GM18499 (cell line): Measurements from ENCODE around the gene ATXN7L3.
"Not testable (repeated sequence)": the region's sequence is repeated elsewhere in the genome, so short reads cannot be mapped to it uniquely, and the experiment has no call there.

Source experiments
- ATAC-seq: cut with Tn5 transposase; IDR thresholded peaks from one replicate; pipeline ENCODE4 v1.9.1; 2021; ENCODE audit warnings: moderate number of reproducible peaks; ENCODE audit not compliant: insufficient read depth, unreplicated experiment

ATXN7L3 gene

DNA sequence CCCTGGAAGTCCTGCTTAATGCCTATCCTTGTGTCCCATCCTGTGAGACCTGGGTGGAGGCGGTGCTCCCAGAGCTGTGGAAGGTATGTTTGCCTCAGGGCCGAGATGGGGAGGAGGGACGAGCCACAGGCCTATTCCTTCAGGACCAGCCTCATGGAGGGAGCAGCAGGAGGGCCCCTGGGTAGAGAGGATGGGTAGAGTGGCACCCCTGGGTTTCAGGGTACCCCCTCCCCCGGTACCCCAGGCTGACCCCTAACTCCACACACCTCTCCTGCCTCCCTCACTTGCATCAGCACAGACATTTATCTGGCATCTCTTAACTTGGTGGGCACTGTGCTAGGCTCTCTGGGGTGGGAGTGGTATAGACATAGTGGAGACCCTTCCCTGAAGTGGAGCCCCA lies 22.0 kb downstream of the ATXN7L3 start:
- no peak for ATAC-seq

GRCh38 chr17:44176671-44177501 lies 22.8 kb downstream of the ATXN7L3 start:
- no peak for ATAC-seq

DNA sequence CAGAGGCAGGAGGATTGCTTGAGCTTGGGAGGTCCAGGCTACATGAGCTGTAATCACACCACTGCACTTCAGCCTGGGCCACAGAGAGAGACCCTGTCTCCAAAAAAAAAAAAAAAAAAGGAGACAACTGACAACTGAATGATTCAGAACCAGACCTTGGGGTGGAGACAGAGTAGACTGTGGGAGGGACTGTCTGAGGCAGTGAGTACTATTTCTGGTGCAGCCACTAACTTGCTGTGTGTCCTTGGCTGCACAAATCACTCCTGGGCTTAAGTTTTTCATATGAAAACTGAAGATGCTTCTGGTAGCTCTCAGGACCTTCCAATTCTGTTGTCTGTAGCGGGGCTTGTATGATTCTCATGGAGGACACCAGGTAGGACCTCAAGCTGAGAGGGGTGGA lies 23.4 kb downstream of the ATXN7L3 start:
- ATAC-seq = no peak

DNA sequence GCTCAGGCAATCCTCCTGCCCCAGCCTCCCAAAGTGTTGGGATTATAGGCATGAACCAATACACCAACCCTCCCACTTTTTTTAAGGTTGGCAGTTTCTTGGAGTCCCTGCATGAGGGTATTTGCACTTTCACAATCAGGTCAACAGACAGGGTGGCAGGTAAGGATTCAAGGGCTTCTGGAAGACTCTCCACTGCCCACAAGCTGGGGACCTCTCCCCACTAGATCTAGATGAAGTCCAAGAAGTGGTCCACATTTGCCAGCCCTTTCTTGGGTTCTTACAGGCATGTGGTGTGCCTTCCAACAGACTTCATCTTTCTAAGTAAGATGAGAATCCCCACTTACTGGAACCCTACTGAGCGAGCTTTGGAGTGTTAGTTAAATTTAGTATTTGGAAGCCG lies 25.3 kb downstream of the ATXN7L3 start:
- ATAC-seq = no peak

GRCh38 chr17:44171931-44172455 lies 27.7 kb downstream of the ATXN7L3 start:
- ATAC-seq = no peak

GRCh38 chr17:44170499-44171201 lies 29.0 kb downstream of the ATXN7L3 start, which contains the start of gene ASB16:
TSS of gene ASB16 (plus strand) at chr17:44170704. CDS start at chr17:44170790, 86 bp downstream.
- no peak for ATAC-seq

DNA sequence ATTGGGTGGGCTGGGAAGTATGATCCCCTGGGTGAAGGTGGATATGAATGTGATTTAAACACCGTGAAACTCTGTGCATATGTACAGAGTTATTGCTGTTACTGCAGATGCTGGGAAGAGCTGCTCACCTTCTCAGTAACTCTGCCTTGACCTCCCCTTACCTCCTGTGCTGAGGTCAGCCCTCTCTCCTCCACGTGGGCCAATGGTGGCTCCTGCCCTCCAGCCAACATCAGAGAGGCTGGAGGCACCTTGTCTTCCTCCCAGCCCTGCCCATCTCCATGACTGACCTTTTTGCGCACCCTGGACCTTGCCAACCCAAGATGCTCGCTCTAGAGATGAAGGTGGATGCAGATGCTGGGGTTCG lies 29.6 kb downstream of the ATXN7L3 start:
- ATAC-seq = no peak

DNA sequence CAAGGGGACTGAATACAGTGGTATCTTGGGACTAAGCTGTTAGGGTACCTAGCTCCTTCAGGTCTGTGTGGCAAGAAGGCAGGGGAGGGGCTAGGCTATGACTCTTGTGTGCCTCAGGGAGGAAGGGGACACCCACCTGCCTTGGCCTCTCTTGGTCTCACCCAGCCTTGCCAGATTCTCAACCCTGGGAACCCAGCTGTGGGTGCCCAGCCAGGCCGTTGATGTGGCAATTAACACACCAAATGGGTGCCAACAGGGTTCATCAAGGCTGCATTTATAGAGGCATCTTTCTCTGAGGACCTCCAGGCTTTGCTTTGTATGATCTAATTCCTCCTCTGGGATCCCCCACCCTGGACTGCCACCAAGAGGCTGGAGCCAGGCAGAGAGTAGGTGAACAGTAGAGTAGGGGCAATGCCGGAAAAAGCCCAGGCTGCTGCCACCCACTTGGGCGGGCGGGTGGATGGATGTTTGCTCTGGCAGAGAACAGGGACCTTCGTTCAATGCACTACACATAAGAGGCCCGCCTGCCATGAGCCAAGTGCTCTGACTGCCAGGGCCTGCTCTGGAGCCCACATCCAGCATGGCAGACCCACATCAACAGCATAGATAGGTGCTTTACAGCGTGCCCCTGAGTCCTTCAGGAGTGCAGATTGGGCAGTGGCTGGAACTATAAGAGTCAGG lies 32.4 kb downstream of the ATXN7L3 start:
- no peak for ATAC-seq

DNA sequence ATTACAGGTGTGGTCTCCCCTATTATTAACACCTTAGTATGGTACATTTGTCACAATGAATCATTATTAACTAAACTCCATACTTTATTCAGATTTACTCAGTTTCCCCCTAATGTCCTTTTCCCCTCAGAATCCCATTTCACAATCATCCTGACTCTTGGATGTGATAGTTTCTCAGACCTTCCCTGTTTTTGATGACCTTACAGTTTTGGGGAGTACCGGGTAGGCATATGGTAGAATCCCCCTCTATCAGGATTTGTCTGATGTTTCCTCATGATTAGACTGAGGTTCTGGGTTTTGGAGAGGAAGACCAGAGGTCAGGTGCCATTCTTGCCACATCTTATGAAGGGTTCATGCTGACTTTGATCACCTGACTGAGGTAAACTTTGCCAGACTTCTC lies 35.2 kb downstream of the ATXN7L3 start:
- no peak for ATAC-seq

DNA sequence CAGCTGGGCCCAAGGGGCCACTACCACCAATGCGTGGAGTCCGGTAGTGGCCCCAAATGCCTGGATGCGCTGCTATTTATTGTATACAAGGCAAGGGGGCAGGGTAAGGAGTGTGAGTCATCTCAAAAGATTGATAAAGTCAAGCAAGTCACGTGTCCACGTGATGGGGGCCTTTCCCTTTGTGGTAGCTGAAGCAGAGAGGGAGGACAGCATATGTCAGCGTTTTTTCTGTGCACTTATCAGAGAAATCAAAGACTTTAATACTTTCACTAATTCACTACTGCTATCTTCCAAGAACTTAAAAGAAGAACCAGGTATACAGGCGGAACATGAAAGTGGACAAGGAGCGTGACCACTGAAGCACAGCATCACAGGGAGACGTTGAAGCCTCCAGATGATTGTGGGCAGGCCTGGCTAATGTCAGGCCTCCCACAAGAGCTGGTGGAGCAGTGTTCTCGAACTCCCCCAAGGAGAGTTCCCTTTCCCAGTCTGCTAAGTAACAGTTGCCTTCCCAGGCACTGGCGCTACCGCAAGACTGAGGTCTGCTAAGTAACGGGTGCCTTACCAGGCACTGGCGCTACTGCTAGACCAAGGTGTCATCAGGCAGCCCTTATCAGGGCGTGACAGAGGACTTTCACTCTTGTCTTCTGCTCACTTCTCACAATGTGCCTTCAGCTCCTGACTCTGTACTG lies 40.0 kb downstream of the ATXN7L3 start:
- ATAC-seq = no peak

DNA sequence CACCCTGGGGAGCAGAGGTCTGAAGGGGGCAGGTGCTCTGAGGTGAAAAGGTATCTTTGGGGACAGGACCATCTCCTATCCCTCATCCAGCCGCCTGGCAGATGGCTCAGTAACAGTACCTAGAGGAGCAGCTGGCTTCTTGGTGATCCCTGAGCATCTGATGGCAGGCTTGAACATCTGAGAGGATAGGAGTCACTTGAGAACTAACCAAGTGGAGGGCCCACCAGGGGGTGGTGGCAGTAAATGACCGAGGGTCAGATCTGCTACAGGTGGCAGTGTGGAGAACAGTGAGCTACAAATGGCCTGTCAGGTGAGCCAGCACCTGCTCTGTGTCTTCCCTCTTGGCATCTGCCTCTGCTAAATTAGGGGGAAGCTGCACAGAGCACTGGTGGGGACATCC lies 44.2 kb downstream of the ATXN7L3 start:
- no peak for ATAC-seq

GRCh38 chr17:44152875-44153274 lies 46.8 kb downstream of the ATXN7L3 start:
- ATAC-seq = no peak

GRCh38 chr17:44149750-44150329 lies 49.8 kb downstream of the ATXN7L3 start:
- no peak for ATAC-seq

GRCh38 chr17:44149066-44149465 lies 50.6 kb downstream of the ATXN7L3 start:
- ATAC-seq = not testable (repeated sequence)

GRCh38 chr17:44147812-44148211 lies 51.9 kb downstream of the ATXN7L3 start:
- ATAC-seq = no peak

DNA sequence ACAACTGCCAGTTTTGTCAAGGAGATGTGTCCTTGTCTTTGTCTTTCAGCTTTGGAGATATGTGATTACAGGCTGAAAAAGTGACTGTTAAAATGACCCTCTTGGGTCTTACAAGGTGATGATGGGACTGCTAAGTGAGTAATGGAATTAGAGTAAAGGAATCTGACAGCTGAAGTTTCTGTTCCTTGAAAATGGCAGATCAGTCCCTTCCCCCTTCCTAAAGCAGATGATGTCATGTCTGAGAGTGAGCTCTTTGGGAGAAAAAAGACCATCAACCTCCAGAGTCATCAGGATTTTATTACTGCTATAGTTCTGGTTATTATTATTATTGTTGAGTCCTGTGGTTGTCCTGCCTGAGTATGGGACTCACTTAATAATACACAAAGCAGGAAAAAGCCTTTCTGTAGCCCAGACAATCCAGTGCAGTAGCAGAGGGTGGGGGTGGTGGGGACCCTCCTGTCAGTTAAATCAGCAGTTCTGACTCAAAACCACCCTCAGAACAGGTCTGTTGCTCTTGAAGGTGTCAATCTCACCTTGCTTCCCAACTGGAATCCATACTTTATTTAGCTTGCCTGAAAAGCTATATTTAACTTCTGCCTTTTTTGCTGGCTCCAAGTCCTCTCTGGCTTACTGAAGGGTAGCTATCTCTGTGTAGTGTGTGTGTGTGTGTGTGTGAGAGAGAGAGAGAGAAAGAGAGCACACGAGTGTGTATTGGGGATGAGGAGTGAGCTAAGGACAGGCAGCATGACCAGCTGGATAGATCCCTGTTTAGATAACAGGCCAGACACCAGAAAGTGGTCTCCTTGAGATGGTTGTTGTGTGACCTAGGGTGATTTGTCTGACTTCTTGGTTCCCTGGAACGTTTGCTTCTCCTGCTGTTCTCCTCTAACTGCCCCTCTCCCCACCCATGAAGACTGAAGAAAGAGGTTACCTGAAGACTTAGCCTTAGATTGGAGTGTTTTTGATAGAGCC lies 53.0 kb downstream of the ATXN7L3 start:
- no peak for ATAC-seq

DNA sequence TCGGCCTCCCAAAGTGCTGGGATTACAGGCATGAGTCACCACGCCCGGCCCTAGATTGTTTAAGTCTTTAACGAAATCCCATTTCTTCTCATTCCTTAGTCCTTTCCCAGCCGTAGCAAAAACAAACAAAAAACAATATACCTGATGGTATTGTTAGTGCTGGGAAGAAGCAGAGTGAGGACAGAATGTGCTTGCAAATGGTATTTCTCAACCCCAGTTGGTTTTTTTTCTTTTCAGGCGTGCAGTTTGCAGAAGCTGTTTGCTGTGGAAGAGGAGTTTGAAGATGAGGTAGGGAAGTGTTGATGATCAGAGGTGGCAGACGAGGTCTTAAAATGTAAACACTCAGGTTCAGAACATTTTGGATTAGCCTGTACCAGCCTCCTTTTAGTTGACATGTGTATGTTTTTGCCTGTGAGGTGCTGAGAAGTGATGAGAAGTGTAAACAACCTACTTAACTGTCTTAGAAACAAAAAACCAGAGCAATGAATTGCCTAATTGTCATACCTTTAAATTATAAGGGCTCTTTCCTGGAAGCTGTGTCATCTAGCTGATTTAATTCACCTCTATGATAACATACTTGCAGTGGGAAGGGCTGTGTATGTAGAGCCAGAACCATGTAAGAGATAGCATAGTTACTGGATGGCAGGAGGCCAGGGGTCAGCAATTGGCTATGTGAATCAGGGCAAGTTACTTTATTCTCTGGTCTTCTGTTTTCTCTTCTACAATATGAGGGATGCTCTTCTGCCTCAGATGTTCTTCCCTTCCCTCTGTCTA lies 54.5 kb downstream of the ATXN7L3 start:
- ATAC-seq = no peak

GRCh38 chr17:44143921-44144320 lies 55.8 kb downstream of the ATXN7L3 start:
- ATAC-seq = not testable (repeated sequence)
